HG03565 (cell line): Measurements from ENCODE around the gene CER1.
A peak's percentile ranks its signal among the peaks of the same experiment; 100 is the strongest.
"Not testable (repeated sequence)": the region's sequence is repeated elsewhere in the genome, so short reads cannot be mapped to it uniquely, and the experiment has no call there.

ENCODE experiments used
- ATAC-seq: cut with Tn5 transposase; IDR thresholded peaks from one replicate; pipeline ENCODE4 v1.9.1; 2021; ENCODE audit warnings: mild to moderate bottlenecking, moderate library complexity; ENCODE audit not compliant: unreplicated experiment

The CER1 gene

GRCh38 chr9:14719231-14719923, 3.2 kb downstream of the CER1 start:
- ATAC-seq = no peak

- ATAC-seq = no peak
These were observed 7.4 kb downstream of the CER1 start for GRCh38 chr9:14715102-14715501.

- no peak for ATAC-seq
These were observed 9.3 kb downstream of the CER1 start for GRCh38 chr9:14713187-14713767.

- no peak for ATAC-seq
These were observed 11.7 kb downstream of the CER1 start for GRCh38 chr9:14710804-14711203.

GRCh38 chr9:14706530-14707140, 15.9 kb downstream of the CER1 start:
- ATAC-seq = peak; percentile 71

GRCh38 chr9:14705079-14705478, 17.5 kb downstream of the CER1 start:
- no peak for ATAC-seq

GRCh38 chr9:14704281-14704680, 18.3 kb downstream of the CER1 start:
- no peak for ATAC-seq

- no peak for ATAC-seq
These were observed 20.3 kb downstream of the CER1 start for GRCh38 chr9:14702200-14702720.

GRCh38 chr9:14693251-14693861, 29.2 kb downstream of the CER1 start, which contains the start of gene ZDHHC21:
TSS of gene ZDHHC21 (minus strand) at chr9:14693432. CDS start at chr9:14674340, 19,092 bp downstream.
- peak; percentile 75 for ATAC-seq

GRCh38 chr9:14692470-14693250, 29.9 kb downstream of the CER1 start:
- peak; percentile 24 for ATAC-seq

- ATAC-seq = no peak
These were observed 31.4 kb downstream of the CER1 start for GRCh38 chr9:14690948-14691730.

GRCh38 chr9:14687042-14687719, 35.4 kb downstream of the CER1 start:
- ATAC-seq = no peak

- no peak for ATAC-seq
These were observed 36.4 kb downstream of the CER1 start for GRCh38 chr9:14686168-14686567.

- not testable (repeated sequence) for ATAC-seq
These were observed 39.9 kb downstream of the CER1 start for GRCh38 chr9:14682616-14683015.

GRCh38 chr9:14678776-14679175, 43.8 kb downstream of the CER1 start:
- ATAC-seq = no peak

GRCh38 chr9:14677872-14678271, 44.7 kb downstream of the CER1 start:
- ATAC-seq = no peak

GRCh38 chr9:14677396-14677795, 45.1 kb downstream of the CER1 start:
- ATAC-seq = no peak

- no peak for ATAC-seq
These were observed 47.9 kb downstream of the CER1 start for GRCh38 chr9:14674630-14675029.

- ATAC-seq = no peak
These were observed 51.2 kb downstream of the CER1 start for GRCh38 chr9:14671377-14671776.
